HG02571 (cell line): ENCODE measurements around the gene M1AP.
A peak's percentile ranks its signal among the peaks of the same experiment; 100 is the strongest.

Experiments
- ATAC-seq: cut with Tn5 transposase; IDR thresholded peaks from one replicate; pipeline ENCODE4 v1.9.1; 2021; ENCODE audit warnings: mild to moderate bottlenecking, moderate library complexity; ENCODE audit not compliant: unreplicated experiment

The M1AP gene

GRCh38 chr2:74528600-74529356 is 119.4 kb downstream of the M1AP start:
- peak; percentile 8 for ATAC-seq

DNA sequence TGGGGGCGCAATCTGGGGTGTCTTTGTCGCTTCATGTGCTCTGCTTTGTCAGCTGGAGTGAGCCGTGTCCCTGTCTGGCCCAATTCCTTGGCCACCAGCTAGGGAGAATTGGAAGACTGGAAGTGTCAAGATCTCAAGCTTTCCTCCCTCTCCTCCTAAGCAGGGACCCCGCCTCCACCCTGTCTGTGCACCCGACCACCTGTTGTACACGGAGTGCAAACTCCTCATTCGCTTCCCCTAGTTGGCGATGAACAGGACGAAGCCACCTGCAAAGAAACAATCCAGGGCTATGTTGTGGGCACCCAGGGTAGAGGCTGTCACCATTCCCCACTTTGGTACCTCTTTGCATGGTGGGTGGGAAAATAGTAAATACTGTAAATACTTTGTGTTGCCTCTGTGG is 120.4 kb downstream of the M1AP start:
- ATAC-seq, result no peak

DNA sequence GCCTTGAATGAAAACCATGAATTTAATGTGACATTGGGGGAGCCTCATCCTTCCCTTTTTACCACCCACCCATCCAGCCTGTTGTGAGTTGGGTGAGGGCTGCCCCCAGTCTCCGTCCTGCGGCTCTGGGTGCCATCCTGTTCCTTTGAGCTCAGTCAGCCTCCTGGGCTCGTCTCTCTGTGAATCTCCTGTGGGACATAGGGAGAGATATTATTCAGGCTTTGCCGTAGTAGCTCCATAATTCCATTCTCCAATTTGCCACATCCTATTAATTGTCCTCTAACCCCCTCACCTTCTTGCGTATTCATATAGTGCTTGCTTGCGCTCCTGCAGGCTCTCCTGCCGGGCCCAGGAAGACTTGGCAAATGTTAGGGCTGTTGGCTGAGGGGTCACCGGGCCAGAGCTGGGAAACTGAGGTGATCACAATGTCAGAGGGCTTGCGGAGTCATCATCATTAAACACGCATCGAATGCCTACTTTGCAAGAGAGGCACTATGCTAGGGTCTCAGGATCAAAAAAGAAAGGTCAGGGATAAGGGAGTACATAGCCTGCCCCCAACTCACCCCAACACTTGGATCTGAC is 121.4 kb downstream of the M1AP start:
- no peak for ATAC-seq

DNA sequence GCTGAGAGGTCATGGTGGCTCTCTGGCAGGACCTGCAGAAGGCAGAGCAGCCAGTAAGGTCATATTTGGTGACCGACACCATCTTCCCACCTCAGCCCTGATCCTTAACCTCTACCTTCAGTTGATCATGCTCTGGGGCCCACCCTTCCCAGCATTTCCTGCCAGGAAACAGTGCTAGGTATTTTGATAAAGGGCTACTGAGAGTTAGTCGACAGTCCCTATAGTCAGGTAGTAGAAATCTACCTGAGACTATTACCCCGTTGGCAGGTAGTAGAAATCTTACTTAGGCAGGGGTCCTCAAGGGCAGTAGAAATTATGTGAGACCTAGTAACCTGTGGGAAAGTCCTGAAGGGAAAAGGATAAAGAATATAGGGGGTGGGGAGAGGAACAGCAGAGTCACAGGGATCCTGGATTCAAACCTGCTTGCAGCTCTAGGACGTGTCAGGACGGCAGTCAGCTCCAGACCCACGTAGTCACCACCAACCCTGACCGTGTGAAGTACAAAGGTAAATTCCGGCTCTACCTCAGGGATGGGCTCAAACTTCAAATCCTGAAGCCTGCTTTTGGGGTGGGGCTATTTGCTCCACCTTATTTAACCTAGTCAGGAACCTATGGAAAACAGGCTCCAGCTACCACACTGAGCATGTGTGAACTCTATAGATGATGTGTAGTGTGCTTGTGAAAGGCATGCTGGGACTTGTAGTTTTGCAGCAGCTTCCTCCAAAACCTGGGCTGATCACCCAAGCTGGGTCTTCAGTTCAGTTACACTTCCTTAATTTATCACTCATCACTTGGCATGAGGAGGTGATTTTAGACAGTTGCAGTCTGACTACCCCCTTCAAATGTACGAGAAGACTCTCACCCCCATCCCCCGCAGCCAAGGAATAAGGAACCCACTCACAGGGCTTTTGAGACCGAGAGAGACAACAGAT is 122.1 kb downstream of the M1AP start, which contains the start of gene DQX1:
Gene DQX1 (minus strand): TSS at position 515 of the 932 bp plus-strand sequence. CDS start 502 bp downstream, at position 13.
- ATAC-seq, result no peak

DNA sequence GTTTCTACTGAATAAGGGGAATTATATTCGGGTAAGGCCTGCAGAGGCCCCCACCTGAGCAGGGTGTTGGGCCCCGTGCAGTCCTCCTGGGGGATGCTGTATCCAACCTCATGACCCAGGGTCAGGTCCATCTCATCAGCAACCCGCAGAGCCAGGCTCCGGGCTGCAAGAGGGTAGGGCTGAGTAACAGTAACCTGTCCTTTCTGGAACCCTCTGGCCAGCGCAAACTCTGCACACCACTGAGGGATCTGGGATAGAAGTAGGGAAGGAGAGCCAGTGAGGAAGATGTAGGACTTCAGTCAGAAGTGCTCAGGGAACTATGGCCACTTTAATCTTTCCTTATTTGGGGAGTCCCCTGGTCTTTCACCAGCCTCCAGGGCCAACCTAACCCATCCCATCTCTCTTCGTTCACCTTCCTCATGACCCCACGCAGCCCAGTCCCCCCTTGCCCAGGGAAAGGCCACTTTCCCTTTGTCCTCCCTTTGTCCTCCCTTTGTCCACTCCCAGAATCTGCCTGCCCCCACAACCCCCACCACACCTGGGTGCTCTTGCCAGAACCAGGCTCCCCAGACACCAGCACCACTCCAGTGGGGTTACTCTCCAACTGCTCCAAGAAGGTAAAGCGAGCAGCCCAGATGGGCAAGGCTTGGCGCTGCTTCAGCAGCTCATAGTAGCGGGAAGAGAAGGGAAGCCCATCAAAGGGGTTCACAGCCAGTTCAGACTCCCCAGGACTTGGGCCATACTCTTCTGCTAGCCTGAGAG is 123.0 kb downstream of the M1AP start:
- ATAC-seq, result no peak

- ATAC-seq, result no peak
Observed at GRCh38 chr2:74524005-74524404, 124.1 kb downstream of the M1AP start.

- no peak for ATAC-seq
Observed at GRCh38 chr2:74522516-74522915, 125.6 kb downstream of the M1AP start.

DNA sequence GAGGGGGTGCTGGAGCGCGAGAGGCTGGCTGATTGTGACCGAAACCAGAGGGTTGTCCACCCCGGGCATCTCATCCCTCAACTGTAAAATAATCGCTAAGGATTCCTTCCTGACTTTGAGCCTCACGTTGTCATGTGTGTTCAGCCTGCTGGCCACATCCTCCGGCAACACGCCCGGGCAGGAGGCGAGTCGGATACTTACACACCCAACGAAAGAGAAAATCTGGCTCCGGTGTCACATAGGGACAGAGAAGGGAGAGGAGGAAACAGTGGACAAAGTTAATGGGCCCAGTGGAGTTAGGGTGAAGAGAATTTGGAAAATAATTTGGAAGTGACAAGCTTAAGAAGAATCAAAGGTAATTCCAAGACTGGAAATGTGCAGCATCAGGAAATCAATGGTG is 131.5 kb downstream of the M1AP start:
- ATAC-seq, result no peak

DNA sequence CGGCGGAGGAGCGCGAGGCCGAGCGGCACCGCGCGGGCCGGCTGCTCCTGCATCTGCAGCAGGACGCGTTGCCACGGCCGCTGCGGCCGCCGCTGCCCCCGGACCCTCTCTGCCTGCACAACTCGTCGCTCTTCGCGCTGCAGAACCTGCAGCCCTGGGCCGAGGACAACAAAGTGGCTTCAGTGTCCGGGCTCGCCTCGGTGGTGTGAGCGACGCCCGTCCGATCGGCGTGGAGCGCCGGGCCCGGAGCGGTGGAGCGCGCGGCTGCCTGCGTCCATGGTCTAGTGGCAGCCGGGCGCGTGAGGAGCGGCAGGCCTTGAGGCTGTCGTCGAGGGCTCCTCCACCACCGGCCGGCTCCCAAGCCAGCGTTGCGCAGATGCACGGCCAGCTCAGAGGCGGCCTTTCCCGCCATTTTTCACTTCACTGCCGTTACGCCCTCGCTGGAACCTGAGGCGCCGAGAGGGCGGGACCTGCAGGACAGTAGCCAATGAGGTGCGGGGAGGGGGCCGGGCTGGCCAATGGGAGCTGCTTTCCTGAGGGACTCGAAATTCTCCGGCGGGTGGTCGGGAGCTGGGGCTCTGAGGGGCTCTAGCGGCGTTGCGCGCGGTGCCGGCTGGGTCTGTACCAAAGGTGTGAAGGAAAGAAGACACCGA is 132.0 kb downstream of the M1AP start:
- ATAC-seq, result no peak

GRCh38 chr2:74515271-74515980 is 132.7 kb downstream of the M1AP start:
- no peak for ATAC-seq

DNA sequence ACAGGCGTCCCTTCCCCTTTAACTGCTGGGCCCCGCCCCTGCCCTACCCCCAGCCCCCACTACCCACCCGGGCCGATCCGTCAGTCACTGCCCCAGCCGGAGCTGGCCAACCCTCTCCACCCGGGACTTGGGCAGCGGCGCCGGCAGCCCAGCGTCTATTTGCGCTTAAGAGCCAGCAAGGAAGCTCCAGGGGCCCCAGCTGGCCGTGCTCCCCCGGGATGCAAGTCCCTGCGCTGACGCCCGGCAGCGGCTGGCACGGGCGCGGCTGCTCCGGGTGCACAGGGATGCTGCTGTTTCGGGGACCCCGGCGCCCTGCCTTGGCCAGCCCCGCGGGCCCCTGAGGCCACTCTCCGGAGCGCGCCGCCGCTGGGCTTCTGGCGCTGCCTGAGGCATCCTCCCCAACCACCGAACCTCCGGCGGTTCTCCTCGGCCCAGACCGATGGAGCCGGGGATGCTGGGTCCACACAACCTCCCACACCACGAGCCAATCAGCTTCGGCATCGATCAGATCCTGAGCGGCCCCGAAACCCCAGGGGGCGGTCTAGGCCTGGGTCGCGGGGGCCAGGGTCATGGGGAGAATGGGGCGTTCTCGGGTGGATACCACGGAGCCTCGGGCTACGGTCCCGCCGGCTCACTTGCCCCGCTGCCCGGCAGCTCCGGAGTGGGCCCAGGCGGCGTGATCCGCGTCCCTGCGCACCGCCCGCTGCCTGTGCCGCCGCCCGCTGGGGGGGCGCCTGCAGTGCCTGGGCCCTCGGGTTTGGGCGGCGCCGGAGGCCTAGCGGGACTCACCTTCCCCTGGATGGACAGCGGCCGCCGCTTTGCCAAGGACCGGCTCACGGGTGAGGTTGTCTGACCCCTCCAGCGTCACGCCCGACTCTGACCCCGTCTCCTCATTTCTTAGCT is 133.5 kb downstream of the M1AP start, which contains the start of gene TLX2:
Gene TLX2 (plus strand): TSS at position 83 of the 903 bp plus-strand sequence. CDS start 357 bp downstream, at position 440.
- no peak for ATAC-seq

DNA sequence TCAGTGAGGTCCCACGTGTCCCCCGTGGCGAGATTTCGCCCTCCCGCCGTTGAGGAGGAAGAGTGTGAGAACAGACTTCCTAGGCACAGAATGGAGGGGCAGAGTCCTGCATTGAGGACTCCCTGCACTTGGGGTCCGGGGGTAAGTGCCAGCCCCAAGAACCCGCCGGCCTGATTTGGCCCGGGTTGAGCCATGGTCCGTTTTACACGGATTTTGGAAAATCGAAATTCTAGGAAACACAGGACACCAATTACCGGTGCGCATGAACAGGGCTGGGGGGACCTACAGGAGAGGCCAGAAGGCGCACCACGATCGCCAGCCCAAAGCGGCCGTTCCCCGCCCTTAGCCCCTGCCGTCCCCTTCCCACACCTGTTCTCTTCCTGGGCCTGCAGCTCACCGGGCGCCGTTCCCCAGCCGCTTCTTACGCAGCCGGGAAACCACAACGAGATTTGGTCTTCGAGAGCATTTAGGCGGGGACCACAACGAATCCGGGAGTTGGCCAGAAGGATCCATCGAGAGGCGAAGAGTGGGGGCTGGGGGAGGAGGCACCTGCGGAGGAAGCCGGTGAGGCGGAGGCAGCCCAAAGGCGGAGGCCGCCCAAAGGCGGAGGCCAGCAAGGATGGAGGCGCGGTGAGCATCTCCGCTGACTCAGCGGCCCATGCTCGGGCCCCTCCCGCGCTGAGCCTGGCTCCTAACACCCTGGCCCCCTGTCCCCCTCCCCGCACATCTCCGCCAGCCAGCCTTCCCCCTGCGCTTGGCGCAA is 134.3 kb downstream of the M1AP start:
- ATAC-seq, result no peak

- no peak for ATAC-seq
Observed at GRCh38 chr2:74512744-74513604, 135.2 kb downstream of the M1AP start.

- no peak for ATAC-seq
Observed at GRCh38 chr2:74511104-74511989, 136.8 kb downstream of the M1AP start.

GRCh38 chr2:74510272-74510671 is 137.9 kb downstream of the M1AP start:
- ATAC-seq, result no peak
